ENCODE results near the gene TTC7B. TPM values are rescaled to one million over a fixed set of nuclear protein-coding genes. Genes with fewer than 3 reads are reported as not detected.

TTC7B gene
- total RNA-seq, 4 donors from 2014 or later: 8.4 to 11.2 (median 9.2) TPM

DNA sequence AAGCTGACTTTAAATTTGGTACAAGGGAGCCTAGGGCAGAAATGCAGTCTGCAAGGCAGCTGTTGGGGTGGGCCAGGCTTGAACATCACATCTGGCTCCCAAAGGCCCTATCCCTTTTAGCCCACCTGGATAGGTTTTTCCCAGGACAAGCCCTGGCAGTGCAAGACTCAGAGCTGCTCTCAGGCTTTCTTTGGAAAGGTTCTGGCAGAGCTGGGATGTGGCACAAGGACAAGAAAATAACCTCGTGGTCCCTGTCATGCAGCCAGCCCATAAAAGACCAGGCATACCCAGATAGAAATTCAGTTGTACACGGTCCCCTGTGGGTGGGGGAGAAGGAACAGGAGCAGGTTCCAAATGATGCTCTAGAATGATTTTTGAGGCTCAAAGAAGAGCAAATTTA, 206.9 kb downstream of the TTC7B start:
- in situ Hi-C loops (cut with MboI; ENCODE audit: low pct_ligation_motif_present in 1 of 4, low pct_unique_long_range_greater_than_20kb in 1 of 4, low sequenced_read_pairs in 3 of 4): no loop called here
- Histone ChIP-seq H3K4me3 (no peak overlapping the region), H3K9me3 (no peaks in the 10 kb centered on the region), H3K27me3 (no peaks in the 10 kb centered on the region), H3K36me3 (no peaks in the 10 kb centered on the region), H3K27ac (peak overlapping the region in 3 of 4 donors; percentile 23 to 63 (median 56)), H3K4me1 (peaks cover 0 to 11% (median 2%) of the 10 kb centered on the region in 4 donors)
- TF ChIP-seq, protein P1, sequence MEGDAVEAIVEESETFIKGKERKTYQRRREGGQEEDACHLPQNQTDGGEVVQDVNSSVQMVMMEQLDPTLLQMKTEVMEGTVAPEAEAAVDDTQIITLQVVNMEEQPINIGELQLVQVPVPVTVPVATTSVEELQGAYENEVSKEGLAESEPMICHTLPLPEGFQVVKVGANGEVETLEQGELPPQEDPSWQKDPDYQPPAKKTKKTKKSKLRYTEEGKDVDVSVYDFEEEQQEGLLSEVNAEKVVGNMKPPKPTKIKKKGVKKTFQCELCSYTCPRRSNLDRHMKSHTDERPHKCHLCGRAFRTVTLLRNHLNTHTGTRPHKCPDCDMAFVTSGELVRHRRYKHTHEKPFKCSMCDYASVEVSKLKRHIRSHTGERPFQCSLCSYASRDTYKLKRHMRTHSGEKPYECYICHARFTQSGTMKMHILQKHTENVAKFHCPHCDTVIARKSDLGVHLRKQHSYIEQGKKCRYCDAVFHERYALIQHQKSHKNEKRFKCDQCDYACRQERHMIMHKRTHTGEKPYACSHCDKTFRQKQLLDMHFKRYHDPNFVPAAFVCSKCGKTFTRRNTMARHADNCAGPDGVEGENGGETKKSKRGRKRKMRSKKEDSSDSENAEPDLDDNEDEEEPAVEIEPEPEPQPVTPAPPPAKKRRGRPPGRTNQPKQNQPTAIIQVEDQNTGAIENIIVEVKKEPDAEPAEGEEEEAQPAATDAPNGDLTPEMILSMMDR (IDR thresholded peaks at IDR 0.05): no peak
- no peak for TF ChIP-seq POLR2A (IDR thresholded peaks at IDR 0.05)
- no peak for TF ChIP-seq EP300 (IDR thresholded peaks at IDR 0.05; ENCODE audit: low read depth)
- no peak for TF ChIP-seq POLR2AphosphoS5 (IDR thresholded peaks at IDR 0.05)
- no peak for DNase-seq
- intact Hi-C loops (cut with DNase I; ENCODE audit: low total_unique reads): no loop called here
- 57% methylated on average over 2 of the region's 2 CpGs; no CpG with 5 or more reads in 1 of the 2 donors for whole genome bisulfite sequencing, 2 donors (ENCODE audit: low coverage in 1 of 2)

DNA sequence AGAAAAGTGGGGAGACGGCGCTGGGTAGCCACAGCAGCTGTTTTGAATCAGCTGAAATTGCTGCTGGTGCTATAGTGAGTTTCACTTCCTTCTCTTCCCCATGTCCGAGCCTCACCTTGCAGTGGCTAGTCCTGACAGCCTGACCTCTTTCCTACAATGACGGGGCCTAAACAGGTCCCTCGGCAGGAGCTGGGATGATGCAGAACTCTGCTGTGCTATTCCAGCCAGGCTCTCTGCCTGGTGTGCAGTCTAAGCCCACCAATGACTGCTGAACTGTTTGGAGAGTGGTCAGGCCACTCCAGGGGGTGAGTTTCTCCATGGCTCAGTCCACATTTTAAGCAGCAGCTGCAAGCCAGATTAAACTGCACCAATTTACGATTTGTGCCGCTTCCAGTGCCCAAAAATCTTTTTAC, 207.3 kb downstream of the TTC7B start:
- 71% methylated on average over 7 of the region's 7 CpGs; no CpG with 5 or more reads in 1 of the 2 donors for WGBS, 2 donors (ENCODE audit: low coverage in 1 of 2)

DNA sequence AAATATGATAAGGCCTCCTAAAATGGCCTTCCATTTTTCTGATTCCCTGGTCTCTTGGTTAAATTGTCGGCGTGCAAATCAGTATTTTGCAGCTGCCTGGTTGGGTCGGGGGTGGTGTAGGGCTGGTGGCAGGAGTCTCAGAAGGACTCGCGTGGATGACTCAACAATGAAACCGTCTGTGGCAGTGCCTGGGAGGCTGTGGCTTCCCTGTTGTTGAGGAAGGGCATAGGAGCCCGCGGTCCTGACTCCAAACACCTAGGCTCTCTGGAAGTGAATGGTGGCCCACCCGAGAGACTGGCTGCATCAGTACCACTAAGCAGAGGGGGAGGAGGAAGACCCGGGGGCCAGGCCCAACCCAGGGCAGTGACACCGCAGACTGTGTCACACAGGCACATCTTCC, 207.9 kb downstream of the TTC7B start:
- DNase-seq: no peak

More for the DNA sequence above, 207.3 kb downstream of the TTC7B start:
- no peaks in the 10 kb centered on the region for H3K9me3 ChIP-seq
- no peak overlapping the region for H3K4me3 ChIP-seq
- H3K27me3 ChIP-seq: no peaks in the 10 kb centered on the region
- H3K4me1 ChIP-seq: peaks cover 0 to 11% (median 2%) of the 10 kb centered on the region in 4 donors
- peak overlapping the region in 3 of 4 donors; percentile 23 to 63 (median 56) for H3K27ac ChIP-seq
- intact Hi-C loops (cut with DNase I; ENCODE audit: low total_unique reads) (no loop called here), in situ Hi-C loops (cut with MboI; ENCODE audit: low pct_ligation_motif_present in 1 of 4, low pct_unique_long_range_greater_than_20kb in 1 of 4, low sequenced_read_pairs in 3 of 4) (no loop called here)
- no peaks in the 10 kb centered on the region for H3K36me3 ChIP-seq
- TF ChIP-seq POLR2A (IDR thresholded peaks at IDR 0.05): no peak
- no peak for TF ChIP-seq EP300 (IDR thresholded peaks at IDR 0.05; ENCODE audit: low read depth)
- TF ChIP-seq, protein P1 (IDR thresholded peaks at IDR 0.05): no peak
- no peak for TF ChIP-seq POLR2AphosphoS5 (IDR thresholded peaks at IDR 0.05)
- DNase-seq: no peak

DNA sequence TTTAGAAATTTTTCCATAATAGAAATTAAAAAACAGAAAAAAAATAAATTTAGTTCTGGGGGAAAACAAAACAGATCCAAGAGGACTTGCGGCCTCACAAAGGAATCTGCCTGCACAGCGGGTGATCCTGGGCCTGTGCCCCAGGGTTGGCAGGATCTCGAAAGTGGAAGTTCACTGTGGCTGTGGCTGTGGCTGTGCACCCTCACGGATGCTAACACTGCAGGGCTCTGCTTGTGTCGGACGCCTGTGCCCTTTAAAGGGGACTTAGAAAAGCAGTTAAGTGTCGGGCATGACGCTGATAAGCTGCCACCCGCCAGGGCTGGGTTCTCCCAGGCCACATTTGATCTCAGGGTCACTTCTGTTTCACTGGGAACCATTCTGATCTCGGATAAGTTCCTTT, 209.1 kb downstream of the TTC7B start:
- H3K4me1 ChIP-seq: peaks cover 0 to 11% (median 2%) of the 10 kb centered on the region in 4 donors
- H3K4me3 ChIP-seq: no peak overlapping the region
- no peaks in the 10 kb centered on the region for H3K9me3 ChIP-seq
- no peaks in the 10 kb centered on the region for H3K36me3 ChIP-seq
- TF ChIP-seq POLR2A (IDR thresholded peaks at IDR 0.05) (no peak), EP300 (IDR thresholded peaks at IDR 0.05; ENCODE audit: low read depth) (no peak), POLR2AphosphoS5 (IDR thresholded peaks at IDR 0.05) (no peak)
- TF ChIP-seq, protein P1 (IDR thresholded peaks at IDR 0.05): no peak
- H3K27me3 ChIP-seq: no peaks in the 10 kb centered on the region
- intact Hi-C loops (cut with DNase I; ENCODE audit: low total_unique reads): no loop called here
- in situ Hi-C loops (cut with MboI; ENCODE audit: low pct_ligation_motif_present in 1 of 4, low pct_unique_long_range_greater_than_20kb in 1 of 4, low sequenced_read_pairs in 3 of 4): no loop called here
- no peak for DNase-seq
- WGBS, 2 donors (ENCODE audit: low coverage in 1 of 2): 92 to 100% methylated on average over 2 to 10 of the region's 10 CpGs
- H3K27ac ChIP-seq: no peak overlapping the region

More for the DNA sequence above, 207.9 kb downstream of the TTC7B start:
- Histone ChIP-seq H3K36me3 (no peaks in the 10 kb centered on the region), H3K27me3 (no peaks in the 10 kb centered on the region), H3K9me3 (no peaks in the 10 kb centered on the region), H3K27ac (peak overlapping the region; percentile 16 to 63 (median 40)), H3K4me1 (peaks cover 0 to 11% (median 2%) of the 10 kb centered on the region in 4 donors), H3K4me3 (no peak overlapping the region)
- TF ChIP-seq POLR2A (IDR thresholded peaks at IDR 0.05): no peak
- TF ChIP-seq EP300 (IDR thresholded peaks at IDR 0.05; ENCODE audit: low read depth): no peak
- TF ChIP-seq POLR2AphosphoS5 (IDR thresholded peaks at IDR 0.05): no peak
- WGBS, 2 donors (ENCODE audit: low coverage in 1 of 2): 80 to 87% methylated on average over 4 to 11 of the region's 11 CpGs
- intact Hi-C loops (cut with DNase I; ENCODE audit: low total_unique reads) (no loop called here), in situ Hi-C loops (cut with MboI; ENCODE audit: low pct_ligation_motif_present in 1 of 4, low pct_unique_long_range_greater_than_20kb in 1 of 4, low sequenced_read_pairs in 3 of 4) (no loop called here)

DNA sequence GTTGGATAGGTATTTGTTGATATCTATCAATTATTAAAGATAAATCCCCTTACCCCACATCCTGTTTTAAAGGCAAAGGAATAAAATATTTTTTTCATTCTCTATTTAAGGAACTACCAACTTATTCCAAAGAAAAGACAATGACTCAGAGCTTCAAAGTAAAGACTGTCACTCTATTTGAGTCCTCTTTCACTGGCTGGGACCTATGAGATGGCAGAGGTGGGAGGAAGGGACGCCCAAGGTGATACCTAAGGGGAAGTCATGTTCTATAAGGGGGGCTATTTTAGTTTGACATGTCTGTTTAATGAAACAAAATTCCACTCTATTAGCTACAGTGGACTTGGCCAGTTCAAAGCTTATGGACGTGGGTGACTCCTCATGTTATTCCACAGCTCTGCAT, 209.8 kb downstream of the TTC7B start:
- no peak overlapping the region for H3K4me3 ChIP-seq
- intact Hi-C loops (cut with DNase I; ENCODE audit: low total_unique reads): no loop called here
- peaks cover 0 to 11% (median 2%) of the 10 kb centered on the region in 4 donors for H3K4me1 ChIP-seq
- TF ChIP-seq POLR2AphosphoS5 (IDR thresholded peaks at IDR 0.05) (no peak), POLR2A (IDR thresholded peaks at IDR 0.05) (no peak), EP300 (IDR thresholded peaks at IDR 0.05; ENCODE audit: low read depth) (no peak)
- TF ChIP-seq, protein P1 (IDR thresholded peaks at IDR 0.05): no peak
- DNase-seq: no peak
- in situ Hi-C loops (cut with MboI; ENCODE audit: low pct_ligation_motif_present in 1 of 4, low pct_unique_long_range_greater_than_20kb in 1 of 4, low sequenced_read_pairs in 3 of 4): no loop called here
- H3K9me3 ChIP-seq: no peaks in the 10 kb centered on the region
- H3K27me3 ChIP-seq: no peaks in the 10 kb centered on the region
- 67 to 81% methylated on average over 1 to 2 of the region's 2 CpGs for WGBS, 2 donors (ENCODE audit: low coverage in 1 of 2)
- no peaks in the 10 kb centered on the region for H3K36me3 ChIP-seq
- no peak overlapping the region for H3K27ac ChIP-seq
